Measurements from ENCODE around the gene PPP3CA.

DNA sequence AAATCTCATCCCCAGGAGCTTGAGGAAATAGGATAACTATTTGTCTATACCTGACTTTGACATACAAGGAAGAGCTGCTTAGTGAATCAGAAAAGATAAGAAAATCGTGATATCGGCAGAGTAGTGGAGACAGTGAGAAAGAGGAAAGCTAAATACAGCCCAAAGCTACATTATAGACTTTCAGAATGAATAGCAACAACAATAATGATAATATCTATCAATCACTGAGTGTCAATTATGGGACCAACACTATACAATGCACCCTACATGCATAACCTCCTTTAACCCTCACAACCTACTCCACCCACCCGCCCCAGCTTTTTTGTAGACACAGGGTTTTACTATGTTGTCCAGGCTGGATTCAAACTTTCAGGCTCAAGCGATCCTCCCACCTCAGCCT is 205.1 kb downstream of the PPP3CA start:
- TF ChIP-seq POLR2A (IDR thresholded peaks at IDR 0.05) (no peak), POLR2AphosphoS5 (IDR thresholded peaks at IDR 0.05) (no peak), EP300 (IDR thresholded peaks at IDR 0.05) (no peak)
- TF ChIP-seq, protein P1, sequence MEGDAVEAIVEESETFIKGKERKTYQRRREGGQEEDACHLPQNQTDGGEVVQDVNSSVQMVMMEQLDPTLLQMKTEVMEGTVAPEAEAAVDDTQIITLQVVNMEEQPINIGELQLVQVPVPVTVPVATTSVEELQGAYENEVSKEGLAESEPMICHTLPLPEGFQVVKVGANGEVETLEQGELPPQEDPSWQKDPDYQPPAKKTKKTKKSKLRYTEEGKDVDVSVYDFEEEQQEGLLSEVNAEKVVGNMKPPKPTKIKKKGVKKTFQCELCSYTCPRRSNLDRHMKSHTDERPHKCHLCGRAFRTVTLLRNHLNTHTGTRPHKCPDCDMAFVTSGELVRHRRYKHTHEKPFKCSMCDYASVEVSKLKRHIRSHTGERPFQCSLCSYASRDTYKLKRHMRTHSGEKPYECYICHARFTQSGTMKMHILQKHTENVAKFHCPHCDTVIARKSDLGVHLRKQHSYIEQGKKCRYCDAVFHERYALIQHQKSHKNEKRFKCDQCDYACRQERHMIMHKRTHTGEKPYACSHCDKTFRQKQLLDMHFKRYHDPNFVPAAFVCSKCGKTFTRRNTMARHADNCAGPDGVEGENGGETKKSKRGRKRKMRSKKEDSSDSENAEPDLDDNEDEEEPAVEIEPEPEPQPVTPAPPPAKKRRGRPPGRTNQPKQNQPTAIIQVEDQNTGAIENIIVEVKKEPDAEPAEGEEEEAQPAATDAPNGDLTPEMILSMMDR (IDR thresholded peaks at IDR 0.05) = no peak
